COR-L47 (cell line): Measurements from ENCODE around the gene CDON.
A peak's percentile ranks its signal among the peaks of the same experiment; 100 is the strongest.

ENCODE experiments used
- DNase-seq: peaks from one replicate; lab custom pipeline; 2025; lab: John Stamatoyannopoulos, UW

CDON gene, protein sequence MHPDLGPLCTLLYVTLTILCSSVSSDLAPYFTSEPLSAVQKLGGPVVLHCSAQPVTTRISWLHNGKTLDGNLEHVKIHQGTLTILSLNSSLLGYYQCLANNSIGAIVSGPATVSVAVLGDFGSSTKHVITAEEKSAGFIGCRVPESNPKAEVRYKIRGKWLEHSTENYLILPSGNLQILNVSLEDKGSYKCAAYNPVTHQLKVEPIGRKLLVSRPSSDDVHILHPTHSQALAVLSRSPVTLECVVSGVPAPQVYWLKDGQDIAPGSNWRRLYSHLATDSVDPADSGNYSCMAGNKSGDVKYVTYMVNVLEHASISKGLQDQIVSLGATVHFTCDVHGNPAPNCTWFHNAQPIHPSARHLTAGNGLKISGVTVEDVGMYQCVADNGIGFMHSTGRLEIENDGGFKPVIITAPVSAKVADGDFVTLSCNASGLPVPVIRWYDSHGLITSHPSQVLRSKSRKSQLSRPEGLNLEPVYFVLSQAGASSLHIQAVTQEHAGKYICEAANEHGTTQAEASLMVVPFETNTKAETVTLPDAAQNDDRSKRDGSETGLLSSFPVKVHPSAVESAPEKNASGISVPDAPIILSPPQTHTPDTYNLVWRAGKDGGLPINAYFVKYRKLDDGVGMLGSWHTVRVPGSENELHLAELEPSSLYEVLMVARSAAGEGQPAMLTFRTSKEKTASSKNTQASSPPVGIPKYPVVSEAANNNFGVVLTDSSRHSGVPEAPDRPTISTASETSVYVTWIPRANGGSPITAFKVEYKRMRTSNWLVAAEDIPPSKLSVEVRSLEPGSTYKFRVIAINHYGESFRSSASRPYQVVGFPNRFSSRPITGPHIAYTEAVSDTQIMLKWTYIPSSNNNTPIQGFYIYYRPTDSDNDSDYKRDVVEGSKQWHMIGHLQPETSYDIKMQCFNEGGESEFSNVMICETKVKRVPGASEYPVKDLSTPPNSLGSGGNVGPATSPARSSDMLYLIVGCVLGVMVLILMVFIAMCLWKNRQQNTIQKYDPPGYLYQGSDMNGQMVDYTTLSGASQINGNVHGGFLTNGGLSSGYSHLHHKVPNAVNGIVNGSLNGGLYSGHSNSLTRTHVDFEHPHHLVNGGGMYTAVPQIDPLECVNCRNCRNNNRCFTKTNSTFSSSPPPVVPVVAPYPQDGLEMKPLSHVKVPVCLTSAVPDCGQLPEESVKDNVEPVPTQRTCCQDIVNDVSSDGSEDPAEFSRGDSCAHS (N-terminal part only)

DNA sequence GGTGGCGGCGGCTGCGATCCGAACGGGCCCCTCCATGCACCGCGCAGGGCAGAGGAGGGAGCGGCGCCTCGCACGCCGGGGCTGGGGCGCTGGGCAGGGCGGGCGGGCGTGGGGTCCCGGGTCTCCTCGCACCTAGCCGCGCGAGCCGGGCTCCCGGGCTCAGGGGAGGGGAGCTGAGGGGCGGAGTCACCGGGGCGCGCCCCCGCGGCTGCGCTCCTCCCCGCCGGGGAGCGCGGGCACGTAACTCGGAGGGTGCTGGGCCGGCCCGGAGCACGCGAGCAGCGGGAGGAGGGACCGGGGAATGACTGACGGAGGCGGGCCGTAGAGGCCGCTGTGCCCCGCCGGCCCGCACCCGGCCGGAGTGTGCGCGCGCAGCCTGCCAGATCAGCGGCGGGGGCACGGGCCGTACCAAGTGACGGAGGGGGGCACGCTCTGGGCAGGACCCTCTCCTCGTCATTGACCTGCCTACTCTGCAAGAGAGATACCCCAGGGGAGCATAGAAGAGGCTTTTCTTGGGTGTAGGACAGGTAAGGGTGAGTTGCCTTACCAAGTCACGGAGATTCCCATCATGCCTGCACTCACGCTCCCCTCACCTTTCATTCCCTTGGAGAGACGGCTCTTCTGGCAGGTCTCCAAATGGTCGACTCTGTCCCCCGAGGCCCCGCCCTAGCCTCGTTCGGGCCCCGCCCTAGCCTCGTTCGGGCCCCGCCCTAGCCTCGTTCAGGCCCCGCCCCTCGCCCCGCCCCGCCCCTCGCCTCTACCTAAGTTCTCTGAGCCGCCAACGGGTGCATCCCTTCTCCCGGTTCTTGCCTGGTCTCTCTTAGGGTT lies at the start of gene CDON:
CDON (minus strand) TSS at position 188 of the 828 bp plus-strand sequence. CDS start 39,390 bp downstream, outside the sequence.
- peak; percentile 94 for DNase-seq

DNA sequence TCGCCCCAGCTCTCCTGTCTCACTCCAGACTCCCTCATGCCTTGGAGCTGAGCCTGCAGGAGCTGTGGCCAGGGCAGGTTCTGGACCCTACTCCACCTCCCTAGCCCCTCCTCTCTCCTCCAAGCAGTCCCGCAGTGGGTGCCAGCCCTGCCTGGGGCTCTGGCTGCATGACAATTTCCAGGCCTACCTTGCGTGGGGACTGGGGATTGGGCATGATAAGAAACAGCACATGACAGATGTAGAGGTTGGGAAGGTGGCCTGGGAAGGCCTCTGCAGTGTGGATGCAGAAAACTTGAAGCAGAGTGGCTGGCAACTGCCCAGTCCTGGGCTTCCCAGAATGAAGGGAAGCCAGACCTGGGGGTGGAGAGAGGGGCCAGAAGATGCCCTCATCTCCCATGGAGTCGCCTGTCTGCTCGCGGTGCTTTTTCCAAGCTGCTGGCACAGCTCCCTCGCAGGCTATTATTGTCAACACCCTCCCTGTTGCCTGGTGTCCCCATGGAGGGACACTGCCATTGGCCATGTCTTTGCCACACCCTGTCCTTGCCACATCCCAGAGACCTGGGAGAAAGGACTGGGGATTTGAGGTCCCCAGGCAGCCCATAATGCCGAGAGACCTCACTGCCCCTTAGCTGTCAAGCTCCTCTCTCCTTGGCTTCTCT lies 48.9 kb upstream of the CDON start:
- DNase-seq: peak; percentile 68

DNA sequence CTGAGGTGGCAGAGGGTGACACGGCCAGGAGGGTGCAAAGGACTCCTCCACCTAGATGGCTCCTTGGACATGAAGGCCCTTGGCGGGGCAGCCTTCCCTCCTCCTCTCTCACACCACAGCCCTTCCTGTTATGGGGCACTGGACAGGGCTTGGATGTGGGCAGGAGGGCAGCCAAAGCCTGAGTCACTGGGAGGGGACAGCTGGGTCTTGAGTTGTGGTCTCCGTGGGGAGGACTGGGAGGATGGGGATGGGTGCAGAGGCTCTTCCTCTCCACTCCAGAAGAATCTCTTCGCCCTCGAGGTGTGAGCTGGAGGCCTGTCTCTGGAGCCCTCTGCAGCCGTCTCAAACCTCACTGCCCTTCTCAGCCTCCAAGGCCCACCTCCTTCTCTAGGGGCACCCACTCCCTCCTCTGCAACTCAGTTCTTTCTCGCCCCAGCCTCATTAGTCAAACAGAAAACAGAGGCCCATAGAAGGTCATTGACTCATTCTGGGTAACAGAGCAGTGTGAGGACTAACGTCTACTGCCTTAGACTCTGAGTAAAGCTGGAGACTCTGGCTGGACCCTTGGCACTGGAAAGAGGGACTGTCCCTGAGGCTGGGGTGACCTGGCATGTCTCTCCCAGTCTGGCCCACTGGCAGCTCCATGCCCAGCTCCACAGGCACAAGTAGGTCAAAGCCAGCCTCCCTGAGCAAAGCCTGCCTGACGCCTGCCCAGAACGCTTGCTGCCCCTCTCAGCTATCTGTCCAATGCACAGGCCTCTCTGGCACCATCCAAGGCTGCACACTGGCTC lies 47.5 kb upstream of the CDON start:
- DNase-seq: no peak

DNA sequence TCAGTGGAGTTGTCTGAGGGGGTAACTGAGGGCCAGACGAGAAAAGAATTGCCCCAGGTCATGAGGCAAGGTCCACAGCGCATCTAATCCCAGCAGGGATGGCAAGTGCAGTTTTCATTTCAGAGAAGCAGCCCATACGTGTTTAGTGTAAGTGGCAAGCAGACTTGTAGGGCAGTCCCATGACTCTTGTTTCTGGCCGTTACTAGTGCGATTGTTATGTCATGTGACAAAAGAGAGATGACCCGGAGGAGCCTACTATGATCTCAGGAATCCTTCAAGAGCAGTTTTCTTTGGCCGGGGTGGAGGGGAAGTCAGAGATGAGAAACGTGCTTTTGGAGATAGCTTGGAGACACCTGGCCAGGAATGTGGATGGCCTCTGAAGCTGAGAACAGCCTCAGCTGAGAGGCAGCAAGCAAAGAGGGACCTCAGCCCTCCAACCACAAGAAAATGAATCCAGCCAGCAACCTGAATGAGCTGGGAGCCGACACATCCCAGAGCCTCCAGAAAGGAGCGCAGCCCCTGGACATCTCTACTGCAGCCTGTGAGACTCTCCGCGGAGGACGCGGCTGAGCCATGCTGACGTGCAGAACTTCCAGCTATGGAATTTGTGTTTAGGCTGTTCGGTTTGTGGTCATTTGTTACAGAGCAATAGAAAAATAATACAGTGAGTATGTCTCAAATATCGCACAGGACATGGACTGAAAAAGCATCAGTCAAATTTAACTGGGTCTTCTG lies 44.1 kb upstream of the CDON start:
- DNase-seq: no peak

DNA sequence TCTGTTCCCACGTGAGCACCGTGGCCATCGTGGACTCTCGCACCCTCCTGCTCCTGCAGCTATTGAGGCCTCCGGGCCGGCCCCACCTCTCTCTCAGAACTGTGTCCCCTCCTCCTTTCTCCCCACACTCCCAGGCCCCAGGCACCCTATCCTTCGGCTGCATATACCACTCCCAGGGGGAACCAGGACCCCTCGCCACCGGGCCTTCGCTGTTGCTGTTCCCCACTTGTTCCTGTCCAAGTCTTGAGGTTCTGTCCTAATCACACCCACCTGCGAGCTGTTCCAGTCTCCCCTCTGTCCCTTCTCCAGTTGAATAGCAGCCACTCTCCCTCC lies 43.0 kb upstream of the CDON start:
- DNase-seq: no peak

DNA sequence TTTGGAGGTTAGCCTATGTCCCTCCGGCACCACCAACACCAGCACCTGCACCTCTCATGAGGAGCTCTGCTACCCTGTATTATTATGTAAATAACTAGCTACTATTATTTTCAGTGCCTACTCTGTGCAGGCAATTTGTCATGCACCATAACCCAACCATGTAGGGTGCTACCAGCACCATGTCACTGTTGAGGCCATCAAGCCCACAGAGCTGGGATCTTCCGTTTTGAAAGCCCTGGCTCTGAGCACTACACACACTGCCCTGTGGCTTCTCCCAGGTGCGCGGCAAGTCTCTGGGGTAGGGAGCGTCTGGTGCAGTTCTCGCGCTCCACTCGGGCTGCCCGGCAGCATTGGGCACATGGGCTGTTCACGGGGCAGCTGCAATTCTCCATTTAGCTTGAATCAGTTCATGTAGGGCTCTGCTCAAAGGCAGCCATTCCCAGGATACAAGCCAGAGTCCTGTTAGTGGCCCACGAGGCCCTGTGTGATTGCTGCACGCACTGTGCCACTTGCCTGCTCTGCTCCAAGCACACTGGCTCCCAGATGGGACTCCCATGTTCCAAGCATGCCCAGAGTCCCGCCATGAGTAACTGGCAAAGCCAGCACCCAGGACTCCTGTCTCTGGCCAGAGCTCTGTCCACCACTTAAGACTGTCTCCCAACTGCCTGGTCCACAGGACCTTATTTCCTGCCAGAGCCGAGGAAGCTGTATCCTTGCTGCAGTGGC lies 42.5 kb upstream of the CDON start:
- DNase-seq: no peak

DNA sequence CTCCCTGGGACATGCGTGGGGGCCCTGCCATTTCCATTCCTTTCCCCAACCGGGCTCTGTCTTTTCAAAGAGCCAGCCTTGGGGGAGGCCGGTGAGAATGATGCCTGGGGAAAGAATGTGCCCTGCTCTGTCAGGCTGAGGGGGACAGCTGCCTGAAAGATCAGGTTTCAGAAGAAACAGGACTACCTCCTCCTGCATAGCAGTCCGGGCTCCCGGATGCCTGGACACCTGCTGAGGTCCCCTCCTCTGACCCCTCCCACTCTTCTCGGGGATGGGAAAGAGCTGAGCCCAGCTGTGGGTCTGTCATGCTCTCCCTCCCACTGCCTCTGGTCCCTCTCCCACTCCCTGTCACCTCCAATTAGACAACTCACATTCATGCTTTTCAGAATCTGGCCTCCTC lies 41.8 kb upstream of the CDON start:
- peak; percentile 46 for DNase-seq

DNA sequence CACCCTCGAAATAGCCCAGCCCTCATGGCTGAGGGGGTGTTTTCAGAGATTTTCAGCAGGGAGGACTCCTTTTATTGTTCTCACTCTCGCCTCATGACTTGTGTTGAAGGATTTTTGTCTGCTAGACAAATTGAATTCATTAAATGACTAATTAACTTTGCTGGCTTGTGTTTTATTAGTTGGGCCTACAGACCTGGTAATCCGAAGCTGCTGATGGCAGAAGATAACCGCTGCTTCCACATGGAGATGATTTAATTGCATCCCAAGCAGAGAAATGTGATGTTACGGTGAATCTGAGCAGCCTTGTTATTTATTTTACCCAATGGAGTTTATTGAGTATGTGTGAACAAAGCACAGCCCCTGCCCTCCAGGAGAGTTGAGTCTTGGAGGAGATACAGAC lies 40.5 kb upstream of the CDON start:
- no peak for DNase-seq

DNA sequence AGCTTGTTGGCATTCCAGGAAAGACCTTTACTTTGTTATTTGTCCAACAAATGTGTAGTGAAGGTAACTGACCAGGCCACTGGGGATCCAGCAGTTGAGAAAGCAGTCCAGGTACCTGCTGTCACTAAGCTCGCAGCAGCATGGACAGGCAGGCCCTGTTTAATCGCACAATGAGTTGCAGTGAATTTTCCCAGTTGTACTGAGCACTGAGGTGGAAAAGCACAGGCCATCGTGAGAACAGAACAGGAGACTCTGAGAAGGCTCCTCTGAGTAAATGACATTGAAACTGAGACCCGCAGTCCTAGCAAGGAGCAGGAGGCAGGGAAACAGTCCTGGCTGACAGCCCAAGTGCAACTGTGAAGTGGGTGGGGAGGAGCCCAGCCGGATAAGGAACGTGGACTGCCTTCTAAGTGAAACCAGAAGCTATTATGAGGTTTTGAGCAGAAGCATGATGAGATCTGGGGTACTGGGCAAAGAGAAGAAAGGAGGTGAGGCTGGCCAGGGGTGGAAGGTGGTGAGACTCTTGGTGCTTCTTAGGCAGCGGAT lies 39.8 kb upstream of the CDON start:
- DNase-seq: no peak

DNA sequence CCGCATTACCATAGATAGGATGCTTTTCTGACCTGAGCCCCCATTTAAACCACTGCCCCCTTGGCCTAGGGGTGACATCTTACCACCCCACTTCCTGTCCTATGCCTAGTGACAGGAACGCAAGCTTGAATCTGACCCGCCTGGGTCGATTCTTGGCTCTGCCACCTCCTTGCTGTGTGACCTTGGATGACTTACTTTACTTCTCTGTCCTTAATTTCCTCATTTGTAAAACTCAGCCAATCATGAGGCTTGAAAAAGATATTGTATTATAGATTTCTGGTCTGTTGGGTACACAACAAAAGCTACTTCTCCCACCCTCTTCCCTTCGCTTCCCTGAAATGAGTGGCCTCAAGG lies 39.2 kb upstream of the CDON start:
- DNase-seq: no peak

DNA sequence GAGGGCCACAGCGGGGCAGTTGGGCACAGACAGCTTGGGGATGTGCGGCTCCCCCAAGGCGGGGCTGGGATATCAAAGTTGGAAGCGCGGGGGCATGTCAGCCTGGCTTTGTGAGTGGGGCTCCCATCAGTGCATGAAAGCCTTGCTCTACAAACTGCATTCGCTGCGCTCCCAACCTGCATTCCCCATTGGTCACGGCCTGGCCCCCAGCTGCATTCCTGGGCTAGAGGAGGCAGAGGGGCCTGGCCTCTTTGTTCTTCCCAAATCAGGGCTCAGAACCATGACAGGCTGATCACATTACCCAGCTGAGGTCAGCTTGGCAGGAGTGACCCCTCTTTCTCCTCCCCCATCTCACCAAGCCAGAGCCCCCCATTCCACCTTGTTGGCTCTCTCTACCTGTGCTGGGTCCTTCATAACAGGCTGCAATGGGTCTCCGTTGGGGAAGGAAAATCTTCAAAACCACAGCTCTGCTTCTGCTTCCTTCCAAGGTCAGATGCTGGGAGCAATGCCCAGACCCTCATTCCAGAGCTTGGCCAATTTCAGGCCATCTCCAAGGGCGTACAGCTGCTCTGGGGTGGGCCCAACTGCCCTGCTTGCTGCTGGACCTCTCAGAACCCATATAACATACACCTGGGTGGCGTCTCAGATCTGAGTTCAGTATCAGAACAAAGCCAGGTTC lies 38.7 kb upstream of the CDON start:
- no peak for DNase-seq

DNA sequence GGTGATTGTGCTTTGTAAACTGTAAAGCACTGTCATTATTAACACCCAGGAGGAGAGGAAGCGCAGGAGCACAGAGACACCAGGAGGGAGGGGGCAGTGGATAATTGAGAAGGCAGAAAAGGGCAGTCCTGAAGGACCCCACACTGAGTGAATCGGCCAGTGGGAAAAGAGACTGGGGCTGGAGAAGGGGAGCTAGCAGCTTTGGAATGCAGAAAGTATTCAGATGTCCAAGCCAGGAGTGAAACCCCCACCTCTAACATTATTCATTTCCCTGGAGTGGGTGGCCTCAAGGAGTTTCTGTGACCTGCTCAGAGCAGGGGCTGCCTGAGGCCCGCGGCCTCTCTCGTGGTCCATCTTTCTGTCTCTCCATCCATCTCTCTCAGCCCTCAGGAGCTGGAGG lies 38.0 kb upstream of the CDON start:
- no peak for DNase-seq

DNA sequence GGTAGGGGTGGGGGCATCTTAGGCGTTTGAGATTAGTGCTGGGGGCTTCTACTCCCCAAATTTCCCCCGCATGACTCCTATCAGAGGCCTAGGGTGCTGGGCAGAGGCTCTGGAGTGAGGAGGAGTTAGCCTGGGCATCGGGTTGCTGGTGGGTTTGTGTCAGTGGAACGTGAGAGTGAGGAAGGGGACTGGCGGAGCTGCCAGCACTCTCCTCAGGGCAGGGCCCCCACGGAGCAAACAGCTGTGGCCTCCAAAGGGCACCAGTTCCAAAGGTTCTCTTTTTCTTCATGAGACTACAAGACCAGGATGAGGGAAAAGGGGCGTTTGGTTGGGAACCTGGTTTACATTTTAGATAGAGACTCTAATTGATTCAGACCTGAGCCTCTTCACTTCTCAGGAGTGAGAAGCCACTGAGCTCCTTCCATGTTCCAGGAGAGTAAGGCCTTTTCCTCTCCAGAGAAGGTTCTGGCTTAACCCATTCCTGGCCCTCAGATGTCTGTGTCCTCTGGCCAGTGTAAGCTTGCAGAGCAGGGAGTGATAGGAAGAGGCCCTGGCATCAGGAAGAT lies 35.6 kb upstream of the CDON start:
- no peak for DNase-seq

DNA sequence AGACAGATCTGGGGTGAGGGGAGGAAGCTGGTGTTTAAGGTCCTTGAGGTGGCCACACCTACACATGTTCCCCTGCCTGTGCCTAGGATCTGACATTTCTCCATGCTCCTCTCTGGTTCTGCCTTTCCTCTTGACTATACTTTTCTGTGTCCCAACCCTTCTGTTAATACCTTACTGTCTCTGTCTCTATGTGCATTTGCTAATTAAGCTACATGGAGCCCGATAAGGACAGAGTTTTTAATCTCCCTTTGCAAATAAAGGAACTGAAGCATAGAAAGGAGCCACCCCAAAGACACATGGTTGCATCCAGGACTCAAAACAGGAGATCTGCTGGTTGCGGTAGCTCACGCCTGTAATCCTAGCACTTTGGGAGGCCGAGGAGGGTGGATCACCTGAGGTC lies 33.1 kb upstream of the CDON start:
- DNase-seq: no peak

DNA sequence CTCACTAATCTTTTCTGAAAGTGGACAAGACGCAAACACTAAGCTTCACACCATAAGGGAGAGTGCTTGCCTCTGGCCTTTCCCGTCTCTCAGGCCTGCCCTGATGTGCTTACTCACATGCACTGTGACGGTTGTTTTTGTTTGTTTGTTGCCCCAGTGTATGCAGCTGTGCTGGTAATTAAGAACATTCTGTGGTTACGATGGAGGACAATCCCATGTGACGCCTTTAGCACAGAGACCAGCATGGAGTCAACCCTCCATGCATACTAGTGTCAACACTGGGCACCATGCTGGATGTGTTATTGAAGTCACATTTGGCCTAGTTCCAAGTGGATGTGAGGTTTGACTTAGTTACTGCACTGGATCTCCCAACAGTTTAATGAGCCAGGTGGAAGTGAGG lies 27.8 kb upstream of the CDON start:
- peak; percentile 91 for DNase-seq

DNA sequence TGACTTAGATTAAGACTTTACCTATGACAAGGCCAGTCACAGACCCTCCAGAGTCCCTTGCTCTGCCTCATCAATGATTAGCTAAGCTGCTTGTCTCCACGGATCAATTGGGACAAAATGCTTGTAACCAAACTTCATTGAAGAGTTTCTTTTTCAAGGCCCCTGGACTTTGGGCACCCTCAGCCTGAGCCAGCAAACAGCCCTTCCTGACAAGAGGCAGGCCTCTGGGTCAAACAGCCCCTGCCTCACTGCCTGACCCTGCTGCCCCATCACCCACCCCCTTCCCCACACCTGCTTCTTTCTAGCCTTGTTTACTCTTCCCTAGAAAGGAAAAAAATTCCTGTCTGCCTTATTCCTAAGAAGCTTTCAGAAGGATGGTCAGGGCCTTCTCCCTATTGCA lies 26.3 kb upstream of the CDON start:
- no peak for DNase-seq

DNA sequence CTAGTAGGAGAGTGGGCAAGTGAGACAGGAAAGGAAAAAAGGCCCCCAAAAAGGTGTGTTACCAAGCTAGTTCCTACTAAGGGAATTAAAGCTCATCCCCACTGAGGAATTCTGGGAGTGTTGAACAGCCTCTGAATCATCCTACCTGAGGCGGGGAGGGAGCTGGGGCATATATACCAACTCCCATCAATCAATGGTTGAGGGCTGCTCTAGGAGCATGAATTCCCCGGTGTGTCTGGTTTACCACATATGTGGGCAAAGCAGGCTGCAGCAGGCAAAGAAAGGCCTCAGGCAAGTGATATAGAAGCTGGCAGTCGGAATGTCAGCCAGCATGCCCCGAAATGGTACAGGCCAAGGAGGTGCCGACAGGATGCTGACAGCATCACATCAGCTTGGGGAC lies 23.6 kb upstream of the CDON start:
- DNase-seq: no peak

DNA sequence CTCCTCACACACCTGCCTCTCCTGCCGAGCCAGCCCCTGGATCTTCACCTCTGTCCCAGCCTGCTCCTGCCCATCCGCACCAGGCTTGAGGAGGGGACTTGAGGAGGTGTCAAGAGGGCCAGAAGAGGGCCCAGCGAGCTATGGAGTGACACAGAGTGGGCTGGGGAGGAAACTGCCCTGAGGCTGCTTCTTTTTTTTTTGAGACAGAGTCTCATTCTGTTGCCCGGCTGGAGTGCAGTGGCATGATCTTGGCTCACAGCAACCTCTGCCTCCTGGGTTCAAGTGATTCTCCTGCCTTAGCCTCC lies 21.9 kb upstream of the CDON start:
- no peak for DNase-seq
